H9 (cell line): ENCODE data around the gene C1orf198. TPM values are rescaled to one million over a fixed set of nuclear protein-coding genes. Genes with fewer than 3 reads are reported as not detected.

Source experiments
- DNase-seq: peaks from one replicate; pipeline ENCODE4 v3.0.0-alpha.2; 2017
- H2AFZ ChIP-seq: one replicate; pipeline ENCODE4 v1.6.1; 2013; ENCODE audit warnings: mild to moderate bottlenecking, low read length, control low read depth, moderate library complexity
- H2AK5ac ChIP-seq: 2 replicates; pipeline ENCODE4 v1.6.1; 2013; ENCODE audit warnings: low read length, control low read depth, mixed read lengths; ENCODE audit not compliant: insufficient read length
- H2BK120ac ChIP-seq: one replicate; pipeline ENCODE4 v1.6.1; 2013; ENCODE audit warnings: low read depth, mild to moderate bottlenecking, low read length, control low read depth, inconsistent platforms; ENCODE audit not compliant: poor library complexity, severe bottlenecking
- H2BK12ac ChIP-seq: 2 replicates; pipeline ENCODE4 v1.6.1; 2013; ENCODE audit warnings: low read length, control low read depth, mixed read lengths, low read depth; ENCODE audit not compliant: insufficient read length
- H2BK15ac ChIP-seq: 2 replicates; pipeline ENCODE4 v1.6.1; 2013; ENCODE audit warnings: low read depth, low read length, control low read depth
- H2BK20ac ChIP-seq: one replicate; pipeline ENCODE4 v1.6.1; 2013; ENCODE audit warnings: low read depth, mild to moderate bottlenecking, low read length, control low read depth, inconsistent platforms; ENCODE audit not compliant: poor library complexity, severe bottlenecking
- H2BK5ac ChIP-seq: 2 replicates; pipeline ENCODE4 v1.6.1; 2013; ENCODE audit warnings: low read length, control low read depth, mixed read lengths; ENCODE audit not compliant: insufficient read length
- H3K14ac ChIP-seq: 2 replicates; pipeline ENCODE4 v1.6.1; 2013; ENCODE audit warnings: low read length, control low read depth; ENCODE audit not compliant: insufficient read depth
- H3K18ac ChIP-seq: 2 replicates; pipeline ENCODE4 v1.6.1; 2013; ENCODE audit warnings: low read depth, mild to moderate bottlenecking, mixed read lengths, low read length, control low read depth; ENCODE audit not compliant: insufficient read length
- H3K23ac ChIP-seq: 2 replicates; pipeline ENCODE4 v1.6.1; 2013; ENCODE audit warnings: low read length, control low read depth, mixed read lengths, low read depth; ENCODE audit not compliant: insufficient read length
- H3K23me2 ChIP-seq: 2 replicates; pipeline ENCODE4 v1.6.1; 2013; ENCODE audit warnings: low read depth, mild to moderate bottlenecking, mixed read lengths, low read length, control low read depth; ENCODE audit not compliant: insufficient read length, poor library complexity, severe bottlenecking
- H3K27ac ChIP-seq: 2 replicates; pipeline ENCODE4 v1.5.1; 2013; ENCODE audit warnings: low read length, control low read depth, mixed read lengths, low read depth; ENCODE audit not compliant: insufficient read length
- H3K27me3 ChIP-seq: 2 replicates; pipeline ENCODE4 v1.6.1; 2013; ENCODE audit warnings: low read length, control low read depth, inconsistent platforms; ENCODE audit not compliant: insufficient read depth
- H3K4ac ChIP-seq: 2 replicates; pipeline ENCODE4 v1.6.1; 2013; ENCODE audit warnings: low read depth, mild to moderate bottlenecking, control low read depth, inconsistent platforms, low read length, moderate library complexity
- H3K4me1 ChIP-seq: 2 replicates; pipeline ENCODE4 v1.6.1; 2013; ENCODE audit warnings: low read length, control low read depth, inconsistent platforms; ENCODE audit not compliant: insufficient read depth
- H3K4me2 ChIP-seq: 2 replicates; pipeline ENCODE4 v1.6.1; 2013; ENCODE audit warnings: low read length, control low read depth, mixed read lengths; ENCODE audit not compliant: insufficient read length, insufficient read depth
- H3K56ac ChIP-seq: 2 replicates; pipeline ENCODE4 v1.6.1; 2013; ENCODE audit warnings: low read depth, mild to moderate bottlenecking, mixed read lengths, low read length, control low read depth; ENCODE audit not compliant: insufficient read length
- H3K79me1 ChIP-seq: 2 replicates; pipeline ENCODE4 v1.6.1; 2013; ENCODE audit warnings: low read depth, mild to moderate bottlenecking, moderate library complexity, low read length, control low read depth, inconsistent platforms; ENCODE audit not compliant: insufficient read depth, poor library complexity, severe bottlenecking
- H3K79me2 ChIP-seq: 2 replicates; pipeline ENCODE4 v1.6.1; 2013; ENCODE audit warnings: low read length, control low read depth, inconsistent platforms; ENCODE audit not compliant: insufficient read depth
- H3K9ac ChIP-seq: 2 replicates; pipeline ENCODE4 v1.6.1; 2013; ENCODE audit warnings: low read length, control low read depth, mixed read lengths; ENCODE audit not compliant: insufficient read length; ENCODE audit errors: extremely low read depth
- H3K9me3 ChIP-seq: one replicate; pipeline ENCODE4 v1.6.1; 2013; ENCODE audit warnings: low read depth, low read length, inconsistent platforms; ENCODE audit not compliant: control insufficient read depth
- H3T11ph ChIP-seq: one replicate; pipeline ENCODE4 v1.6.1; 2013; ENCODE audit warnings: mild to moderate bottlenecking, low read length, control low read depth, inconsistent platforms
- H4K20me1 ChIP-seq: one replicate; pipeline ENCODE4 v1.6.1; 2013; ENCODE audit not compliant: control insufficient read depth, insufficient read length, insufficient read depth
- H4K5ac ChIP-seq: 2 replicates; pipeline ENCODE4 v1.6.1; 2013; ENCODE audit warnings: low read depth, mild to moderate bottlenecking, mixed read lengths, low read length, control low read depth; ENCODE audit not compliant: insufficient read length
- H4K8ac ChIP-seq: replicated peaks from 2 replicates; pipeline ENCODE4 v1.6.1; 2013; ENCODE audit warnings: low read length, control low read depth, mixed read lengths, low read depth; ENCODE audit not compliant: insufficient read length
- H4K91ac ChIP-seq: 2 replicates; pipeline ENCODE4 v1.6.1; 2013; ENCODE audit warnings: low read depth, mild to moderate bottlenecking, moderate library complexity, mixed read lengths, low read length, control low read depth; ENCODE audit not compliant: insufficient read length
- H3K27ac Mint-ChIP-seq, 3 experiments: 2 replicates in 2 of 3; 3 replicates in 1 of 3; pipeline ENCODE4 v1.8.0; 2020 to 2021; ENCODE audit warnings: mixed read lengths in 3 of 3, mild to moderate bottlenecking in 1 of 3, moderate library complexity in 1 of 3
- H3K27me3 Mint-ChIP-seq: 2 replicates; pipeline ENCODE4 v1.8.0; 2021; ENCODE audit warnings: low read depth, mild to moderate bottlenecking, moderate library complexity, mixed read lengths
- H3K36me3 Mint-ChIP-seq, 3 experiments: 2 replicates in 2 of 3; 3 replicates in 1 of 3; pipeline ENCODE4 v1.8.0; 2020 to 2021; ENCODE audit warnings: low read depth in 3 of 3, mixed read lengths in 3 of 3; ENCODE audit not compliant: insufficient read depth in 1 of 3
- H3K4me1 Mint-ChIP-seq, 2 experiments: 2 replicates each; pipeline ENCODE4 v1.8.0; 2020; ENCODE audit warnings: mixed read lengths in 2 of 2
- H3K4me3 Mint-ChIP-seq, 2 experiments: 2 replicates in 1 of 2; 3 replicates in 1 of 2; pipeline ENCODE4 v1.8.0; 2020 to 2021; ENCODE audit warnings: mild to moderate bottlenecking in 2 of 2, mixed read lengths in 2 of 2, moderate library complexity in 1 of 2
- H3K9me3 Mint-ChIP-seq, 2 experiments: 2 replicates in 1 of 2; 3 replicates in 1 of 2; pipeline ENCODE4 v1.8.0; 2020; ENCODE audit warnings: mild to moderate bottlenecking in 2 of 2, mixed read lengths in 2 of 2, moderate library complexity in 1 of 2
- WGBS: extraction: QIAGEN DNeasy Blood & Tissue Kit; methylation state at CpG from one replicate; pipeline ENCODE4 v1.1.7; 2013; ENCODE audit warnings: missing lambda C conversion rate, low lambda C conversion rate, mixed read lengths; ENCODE audit not compliant: insufficient read length; ENCODE audit errors: extremely low coverage; 5-methylcytosine and 5-hydroxymethylcytosine counted together
- total RNA-seq: library from RNA; stranded (reverse); gene quantifications from 2 replicates; pipeline ENCODE4 v1.2.1, GENCODE V29; 2021
- TF ChIP-seq, protein P1 (sequence below): fragments of 200-600 bp; sonication (generic); conservative IDR thresholded peaks from 3 replicates; pipeline ENCODE4 v1.8.0; 2021; ENCODE audit warnings: antibody characterized with exemption, mild to moderate bottlenecking

C1orf198 gene
- total RNA-seq, 1 experiment from 2014 or later, result 28.9 TPM

DNA sequence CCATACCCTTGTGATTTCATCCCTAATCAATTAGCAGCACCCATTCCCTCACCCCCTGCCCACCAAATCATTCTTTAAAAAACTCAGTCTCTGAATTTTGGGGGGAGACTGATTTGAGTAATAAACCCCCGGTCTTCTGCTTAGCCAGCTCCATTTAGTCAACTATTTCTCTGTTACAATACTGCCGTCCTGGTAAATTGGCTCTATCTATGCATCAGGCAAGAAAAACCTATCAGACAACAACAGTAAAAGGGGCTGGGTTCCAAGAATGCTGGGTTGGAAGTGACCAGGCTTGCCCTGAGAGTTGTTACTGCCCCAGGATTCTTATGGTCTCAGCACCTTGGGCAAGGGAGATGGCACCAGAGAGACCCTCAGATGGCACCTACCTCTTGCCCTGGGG lies 16.3 kb upstream of the C1orf198 start:
- no peak for DNase-seq
- peaks cover 0 to 5% of the 10 kb centered on the region in 2 experiments; a peak in 2 of 5 replicates for H3K9me3 Mint-ChIP-seq
- Histone ChIP-seq H2BK12ac (no peak overlapping the region), H2AK5ac (no peak overlapping the region), H3K4me1 (no peaks in the 10 kb centered on the region), H3K9me3 (no peaks in the 10 kb centered on the region), H3K9ac (no peak overlapping the region), H2BK120ac (no peak overlapping the region), H3K79me1 (no peaks in the 10 kb centered on the region), H3K79me2 (no peaks in the 10 kb centered on the region), H2BK5ac (no peak overlapping the region), H3K23me2 (no peaks in the 10 kb centered on the region), H3K4me2 (no peak overlapping the region), H2AFZ (no peak overlapping the region), H2BK20ac (no peak overlapping the region), H3K4ac (no peak overlapping the region), H4K91ac (no peak overlapping the region), H3K18ac (no peak overlapping the region), H4K8ac (no peak overlapping the region), H3K14ac (no peak overlapping the region), H3K56ac (no peak overlapping the region), H3T11ph (no peak overlapping the region), H2BK15ac (no peak overlapping the region), H3K27ac (no peak overlapping the region), H3K27me3 (no peaks in the 10 kb centered on the region), H4K5ac (no peak overlapping the region), H3K23ac (no peak overlapping the region), H4K20me1 (no peaks in the 10 kb centered on the region)
- peaks cover 11 to 18% of the 10 kb centered on the region in 2 experiments for H3K4me1 Mint-ChIP-seq
- H3K4me3 Mint-ChIP-seq, result no peak overlapping the region
- WGBS, result no CpG with 5 or more reads among the region's 2 CpGs
- TF ChIP-seq, protein P1, sequence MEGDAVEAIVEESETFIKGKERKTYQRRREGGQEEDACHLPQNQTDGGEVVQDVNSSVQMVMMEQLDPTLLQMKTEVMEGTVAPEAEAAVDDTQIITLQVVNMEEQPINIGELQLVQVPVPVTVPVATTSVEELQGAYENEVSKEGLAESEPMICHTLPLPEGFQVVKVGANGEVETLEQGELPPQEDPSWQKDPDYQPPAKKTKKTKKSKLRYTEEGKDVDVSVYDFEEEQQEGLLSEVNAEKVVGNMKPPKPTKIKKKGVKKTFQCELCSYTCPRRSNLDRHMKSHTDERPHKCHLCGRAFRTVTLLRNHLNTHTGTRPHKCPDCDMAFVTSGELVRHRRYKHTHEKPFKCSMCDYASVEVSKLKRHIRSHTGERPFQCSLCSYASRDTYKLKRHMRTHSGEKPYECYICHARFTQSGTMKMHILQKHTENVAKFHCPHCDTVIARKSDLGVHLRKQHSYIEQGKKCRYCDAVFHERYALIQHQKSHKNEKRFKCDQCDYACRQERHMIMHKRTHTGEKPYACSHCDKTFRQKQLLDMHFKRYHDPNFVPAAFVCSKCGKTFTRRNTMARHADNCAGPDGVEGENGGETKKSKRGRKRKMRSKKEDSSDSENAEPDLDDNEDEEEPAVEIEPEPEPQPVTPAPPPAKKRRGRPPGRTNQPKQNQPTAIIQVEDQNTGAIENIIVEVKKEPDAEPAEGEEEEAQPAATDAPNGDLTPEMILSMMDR, result no peak
- H3K27me3 Mint-ChIP-seq, result peaks cover 65% of the 10 kb centered on the region
- H3K36me3 Mint-ChIP-seq, result no peaks in the 10 kb centered on the region; a peak in 2 of 7 replicates
- no peak overlapping the region for H3K27ac Mint-ChIP-seq
